NCI-H187 (cell line): Measurements from ENCODE around the gene DNM3.
A peak's percentile ranks its signal among the peaks of the same experiment; 100 is the strongest.
"Not testable (repeated sequence)": the region's sequence is repeated elsewhere in the genome, so short reads cannot be mapped to it uniquely, and the experiment has no call there.

Source experiments
- DNase-seq, 2 experiments: peaks; one replicate each; lab custom pipeline; 2025; lab: John Stamatoyannopoulos, UW

Gene DNM3

DNA sequence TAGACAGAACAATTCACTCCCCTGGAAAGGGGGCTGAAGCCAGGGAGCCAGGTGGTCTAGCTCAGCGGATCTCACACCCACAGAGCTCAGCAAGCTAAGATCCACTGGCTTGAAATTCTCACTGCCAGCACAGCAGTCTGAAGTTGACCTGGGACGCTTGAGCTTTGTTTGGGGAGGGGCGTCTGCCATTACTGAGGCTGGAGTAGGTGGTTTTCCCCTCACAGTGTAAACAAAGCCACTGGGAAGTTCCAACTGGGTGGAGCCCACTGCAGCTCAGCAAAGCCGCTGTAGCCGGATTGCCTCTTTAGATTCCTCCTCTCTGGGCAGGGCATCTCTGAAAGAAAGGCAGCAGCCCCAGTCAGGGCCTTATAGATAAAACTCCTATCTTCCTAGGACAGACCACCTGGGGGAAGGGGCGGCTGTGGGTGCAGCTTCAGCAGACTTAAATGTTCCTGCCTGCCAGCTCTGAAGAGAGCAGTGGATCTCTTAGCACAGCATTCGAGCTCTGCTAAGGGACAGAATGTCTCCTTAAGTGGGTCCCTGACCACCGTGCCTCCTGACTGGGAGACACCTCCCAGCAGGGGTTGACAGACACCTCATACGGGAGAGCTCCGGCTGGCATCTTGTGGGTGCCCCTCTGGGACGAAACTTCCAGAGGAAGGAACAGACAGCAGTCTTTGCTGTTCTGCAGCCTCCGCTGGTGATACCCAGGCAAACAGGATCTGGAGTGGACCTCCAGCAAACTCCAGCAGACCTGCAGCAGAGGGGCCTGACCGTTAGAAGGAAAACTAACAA lies 183.8 kb downstream of the DNM3 start:
- DNase-seq: not testable (repeated sequence)

- DNase-seq: no peak
These were observed 199.2 kb downstream of the DNM3 start for GRCh38 chr1:172040466-172040865.

GRCh38 chr1:172041102-172041501 lies 199.8 kb downstream of the DNM3 start:
- DNase-seq: no peak

- no peak for DNase-seq
These were observed 200.4 kb downstream of the DNM3 start for GRCh38 chr1:172041742-172042141.

DNA sequence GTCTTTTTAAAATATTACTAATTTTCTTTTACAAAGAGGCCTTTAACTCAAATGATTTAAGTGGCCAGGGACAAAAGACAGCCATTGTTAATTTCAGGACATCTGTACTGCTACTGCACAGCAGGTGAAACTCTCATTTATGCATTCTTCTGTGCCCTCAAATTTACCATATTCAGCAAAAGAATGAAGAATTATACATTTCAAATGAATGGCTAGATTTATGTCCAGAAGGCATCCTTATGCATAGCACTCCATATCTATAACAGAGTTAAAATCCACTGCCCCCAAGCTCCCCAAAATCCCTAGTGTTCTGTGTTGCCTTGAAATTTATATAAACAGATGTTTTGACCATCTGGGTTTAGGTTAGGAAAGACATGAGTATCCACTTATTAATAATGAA lies 202.6 kb downstream of the DNM3 start:
- DNase-seq: no peak

DNA sequence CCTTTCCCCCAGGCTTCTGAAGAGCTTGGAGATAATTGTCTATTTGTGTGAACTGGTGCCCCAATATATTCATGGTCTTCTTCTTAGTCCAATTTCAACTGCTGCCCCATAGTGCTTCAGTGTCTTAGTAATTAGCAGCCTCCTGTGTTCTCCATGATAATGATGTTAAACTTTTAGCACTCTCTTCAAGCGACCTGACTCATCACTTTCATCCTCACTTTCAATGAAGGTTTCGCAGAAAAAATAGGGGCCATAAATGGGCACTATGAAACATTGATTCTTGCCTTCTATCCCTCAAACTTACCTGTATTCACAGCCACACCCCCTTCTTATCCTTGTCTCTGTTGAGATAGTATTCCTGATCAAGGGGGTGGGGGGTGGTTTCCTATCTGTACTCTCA lies 210.6 kb downstream of the DNM3 start:
- DNase-seq: no peak

- peak in 1 of 2 experiments; percentile 12 for DNase-seq
These were observed 212.9 kb downstream of the DNM3 start for GRCh38 chr1:172054172-172054571.

GRCh38 chr1:172055816-172056419 lies 214.6 kb downstream of the DNM3 start:
- not testable (repeated sequence) for DNase-seq

- DNase-seq: no peak
These were observed 227.0 kb downstream of the DNM3 start for GRCh38 chr1:172068334-172068733.

DNA sequence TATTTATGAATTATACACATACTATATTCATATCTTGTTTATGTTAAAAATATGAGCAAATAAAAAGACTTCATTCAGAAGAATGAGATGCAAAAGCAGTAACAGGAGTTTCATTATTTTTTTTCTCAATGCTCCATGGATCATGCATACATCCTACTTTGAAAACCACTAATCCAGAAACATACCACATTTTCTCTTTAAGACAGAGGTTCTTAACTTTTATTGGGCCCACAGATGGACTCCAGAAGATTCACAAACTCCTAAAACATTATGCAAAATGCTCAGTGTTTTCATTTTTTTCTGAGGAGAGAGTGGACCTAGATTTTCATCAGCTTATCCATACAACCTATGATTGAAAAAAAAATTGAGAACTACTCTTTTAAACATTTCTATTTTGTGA lies 227.8 kb downstream of the DNM3 start:
- no peak for DNase-seq

DNA sequence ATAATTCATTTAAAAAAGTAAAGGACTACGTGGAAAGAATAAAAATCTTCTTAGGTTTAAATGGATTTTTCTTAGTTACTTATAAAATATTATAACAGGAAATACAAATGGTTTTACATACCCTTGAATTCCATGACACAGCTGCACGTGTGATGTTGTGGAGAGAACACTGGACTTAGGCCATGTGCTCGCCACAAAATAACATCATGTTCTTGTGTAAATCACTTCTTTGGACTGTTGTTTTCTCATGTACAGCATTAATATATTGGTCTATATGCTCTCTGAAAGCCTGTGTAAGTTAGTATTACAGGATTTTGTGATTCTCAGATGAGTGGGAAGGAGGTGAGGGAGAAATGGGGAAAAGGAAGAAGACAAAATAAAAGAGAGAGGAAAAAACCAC lies 228.2 kb downstream of the DNM3 start:
- no peak for DNase-seq

DNA sequence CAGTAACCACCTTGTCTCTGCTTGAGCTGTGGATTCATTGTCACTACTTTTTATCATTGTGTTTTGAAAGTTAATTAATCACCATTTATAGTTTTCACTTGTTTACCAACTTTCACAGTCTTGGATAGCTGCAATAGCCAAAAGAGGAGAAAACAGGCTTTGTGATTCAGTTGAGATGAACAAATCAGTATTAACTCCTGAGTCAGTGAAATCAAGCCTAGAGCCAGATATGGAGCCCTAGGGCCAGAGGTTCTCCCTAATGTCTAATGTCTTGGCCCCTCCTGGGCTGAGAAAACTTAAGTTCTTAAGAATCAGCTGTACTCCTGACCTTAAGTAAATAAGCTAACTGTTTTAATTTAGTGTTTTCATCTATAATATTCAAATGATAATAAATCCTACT lies 228.8 kb downstream of the DNM3 start:
- no peak for DNase-seq

DNA sequence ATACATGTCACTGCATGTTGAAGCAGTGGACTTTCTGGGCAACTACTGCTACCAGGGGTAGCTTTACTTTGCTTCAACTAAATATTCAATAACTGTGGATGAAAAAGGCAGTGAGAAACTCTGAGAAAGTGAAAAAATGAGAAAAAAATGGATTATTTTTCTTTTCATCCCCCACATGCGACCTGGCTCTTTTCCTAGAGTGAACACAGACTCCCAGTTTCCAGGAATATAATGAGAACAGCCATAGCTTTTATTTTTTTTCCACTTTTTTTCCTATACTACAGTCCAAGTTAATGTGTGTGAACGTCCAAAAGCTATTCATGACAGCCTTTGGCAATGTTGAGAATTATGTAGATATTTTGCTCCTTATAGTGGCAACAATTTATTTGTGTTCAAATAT lies 230.4 kb downstream of the DNM3 start:
- DNase-seq: no peak

- DNase-seq: not testable (repeated sequence)
These were observed 238.6 kb downstream of the DNM3 start for GRCh38 chr1:172079859-172080258.

DNA sequence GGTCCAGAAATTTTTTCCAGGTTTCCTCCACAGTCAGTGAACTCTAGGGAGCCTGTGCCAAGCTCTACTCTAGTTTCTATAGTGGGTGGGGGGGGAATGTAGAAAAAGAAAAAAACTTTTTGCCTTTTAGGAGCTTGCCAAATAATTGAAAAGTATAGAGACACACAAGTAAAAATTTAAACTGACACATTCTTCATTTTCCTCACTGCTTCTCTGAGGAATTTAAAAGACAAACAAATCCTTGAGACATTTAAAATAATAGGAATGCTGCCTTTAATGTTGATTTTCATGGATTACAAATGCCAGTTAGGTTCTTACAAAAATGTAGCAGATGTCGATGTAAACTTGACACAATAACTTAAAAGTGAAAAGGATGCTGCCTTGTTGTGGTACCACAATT lies 241.9 kb downstream of the DNM3 start:
- no peak for DNase-seq

DNA sequence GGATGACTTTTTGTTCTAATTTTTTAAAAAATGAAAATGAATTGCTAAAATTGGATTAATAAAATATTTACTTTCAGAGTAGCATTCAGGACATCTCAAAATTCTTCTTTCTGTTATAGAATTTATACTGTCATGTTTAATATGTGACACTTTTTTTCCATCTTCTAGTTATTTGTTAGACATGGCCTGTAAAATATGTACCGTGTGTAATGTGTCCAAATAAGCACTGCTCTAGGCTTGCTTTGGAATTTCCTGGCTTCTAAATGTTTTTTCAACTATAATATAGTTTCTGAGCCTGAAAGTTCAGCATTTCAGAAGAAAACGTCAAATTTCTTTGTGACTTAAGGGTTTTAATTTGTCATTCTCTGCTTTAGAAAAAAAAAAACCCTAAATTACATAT lies 243.6 kb downstream of the DNM3 start:
- no peak for DNase-seq

DNA sequence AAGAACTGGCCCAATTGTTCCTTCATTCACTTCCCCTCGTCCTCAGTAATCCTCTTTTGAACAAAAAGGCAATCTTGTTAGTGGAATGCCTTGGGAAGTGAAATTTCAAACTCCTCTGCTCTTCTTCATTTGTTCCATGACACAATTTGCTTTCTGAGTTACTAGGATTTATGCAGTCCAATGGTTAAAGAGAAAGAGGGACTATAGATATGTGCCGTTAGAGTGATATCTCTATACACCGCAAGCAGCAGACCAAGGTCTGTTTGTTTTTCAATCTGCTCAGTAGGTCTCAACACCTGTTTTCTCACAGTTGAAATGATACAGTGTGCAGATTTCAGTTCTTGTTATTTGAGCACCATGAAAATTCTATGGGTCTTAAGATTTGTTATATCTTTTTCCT lies 244.0 kb downstream of the DNM3 start:
- no peak for DNase-seq

GRCh38 chr1:172086137-172086536 lies 244.8 kb downstream of the DNM3 start:
- DNase-seq: no peak

DNA sequence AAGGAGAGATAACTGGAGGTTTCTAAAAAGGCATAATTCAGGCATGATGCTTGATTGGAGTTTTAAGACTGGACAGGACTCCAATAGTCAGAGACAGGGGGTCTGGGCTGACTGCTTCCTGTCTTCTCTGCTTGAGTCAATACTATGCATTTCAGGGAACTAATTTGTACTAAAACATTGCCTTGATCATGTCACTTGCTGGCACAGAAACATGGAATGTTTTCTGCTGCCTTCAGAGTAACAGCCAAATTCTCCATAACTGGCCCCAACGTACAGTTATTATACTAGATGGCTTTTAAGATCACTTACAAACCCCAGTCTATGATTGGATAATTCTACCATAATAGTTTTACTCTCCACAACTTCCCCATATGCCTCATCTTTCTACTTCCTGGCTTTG lies 247.0 kb downstream of the DNM3 start:
- DNase-seq: no peak

DNA sequence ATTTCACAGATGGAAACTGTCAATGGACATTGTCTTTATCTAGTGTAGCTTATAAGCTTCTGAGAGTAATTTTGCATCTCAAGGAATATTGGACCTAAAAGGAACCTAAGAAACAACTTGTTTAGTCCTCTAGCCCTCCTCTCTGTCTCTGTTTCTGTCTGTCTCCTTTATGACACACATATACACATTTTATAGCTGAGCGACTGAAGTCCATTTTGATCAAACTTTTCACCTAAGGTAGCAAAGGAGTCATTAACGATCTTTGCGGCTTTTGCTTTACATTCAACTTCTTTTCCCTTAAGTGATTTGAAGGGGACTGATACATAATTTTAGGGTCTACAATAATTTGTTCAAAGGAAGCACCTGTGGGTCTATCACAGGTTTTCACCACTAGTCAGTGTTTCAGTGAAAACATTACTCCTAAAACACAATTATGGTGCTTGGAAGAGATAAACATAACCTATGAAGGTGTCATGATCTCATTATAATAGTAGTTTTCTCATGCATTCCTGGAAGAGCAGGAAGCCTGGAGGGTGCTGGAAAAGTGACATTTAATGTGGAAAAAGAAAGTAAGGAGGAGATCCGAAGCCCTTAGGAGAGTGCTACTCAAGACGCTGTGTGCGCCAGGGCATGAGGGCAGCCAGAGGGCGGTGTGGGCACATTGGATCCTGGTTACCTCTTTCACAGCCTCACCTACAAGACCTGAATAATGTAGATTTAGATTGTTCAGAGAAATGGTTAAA lies 248.6 kb downstream of the DNM3 start:
- DNase-seq: peak in 1 of 2 experiments; percentile 4

DNA sequence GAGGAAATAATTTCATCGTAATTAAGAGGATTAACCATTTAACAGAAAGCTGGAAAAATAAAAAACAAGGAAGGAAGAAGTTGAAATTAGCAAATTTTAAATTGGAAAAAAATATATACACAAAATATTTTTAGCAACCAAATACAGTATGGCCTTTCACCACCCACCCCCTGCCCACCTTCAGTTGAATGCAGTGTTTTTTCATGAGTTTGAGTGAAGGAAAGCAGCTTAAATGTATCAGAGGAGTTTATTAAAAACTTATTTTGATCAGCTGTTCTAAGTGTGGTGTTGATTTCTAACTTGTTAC lies 249.2 kb downstream of the DNM3 start:
- DNase-seq: no peak

GRCh38 chr1:172095846-172096245 lies 254.5 kb downstream of the DNM3 start:
- no peak for DNase-seq

- no peak for DNase-seq
These were observed 263.9 kb downstream of the DNM3 start for GRCh38 chr1:172105230-172105629.
